ENCODE measurements around the gene SOHLH1.

SOHLH1 gene

GRCh38 chr9:135711881-135712280 is 12.6 kb upstream of the SOHLH1 start:
- H3K27me3 ChIP-seq (ENCODE audit: insufficient read depth, low read depth, severe bottlenecking), result peaks cover 3% of the 10 kb centered on the region
- H3K27ac ChIP-seq, result no peak overlapping the region
- DNase-seq, result no peak
- no peaks in the 10 kb centered on the region for H3K36me3 ChIP-seq
- no peaks in the 10 kb centered on the region for H3K9me3 ChIP-seq (ENCODE audit: severe bottlenecking)
- H3K4me3 ChIP-seq (ENCODE audit: low read depth, low read length), result no peak overlapping the region
- no peak for TF ChIP-seq CTCF (IDR thresholded peaks at IDR 0.05; ENCODE audit: low read depth, low read length)

GRCh38 chr9:135711391-135711790 is 12.1 kb upstream of the SOHLH1 start:
- Histone ChIP-seq H3K27me3 (ENCODE audit: insufficient read depth, low read depth, severe bottlenecking) (peaks cover 3% of the 10 kb centered on the region), H3K36me3 (no peaks in the 10 kb centered on the region), H3K4me3 (ENCODE audit: low read depth, low read length) (no peak overlapping the region), H3K27ac (no peak overlapping the region), H3K9me3 (ENCODE audit: severe bottlenecking) (no peaks in the 10 kb centered on the region)
- TF ChIP-seq CTCF (IDR thresholded peaks at IDR 0.05; ENCODE audit: low read depth, low read length), result no peak
- DNase-seq, result no peak

GRCh38 chr9:135708164-135708563 is 8.9 kb upstream of the SOHLH1 start:
- no peak for TF ChIP-seq CTCF (IDR thresholded peaks at IDR 0.05; ENCODE audit: low read depth, low read length)
- DNase-seq, result no peak
- Histone ChIP-seq H3K27me3 (ENCODE audit: insufficient read depth, low read depth, severe bottlenecking) (no peaks in the 10 kb centered on the region), H3K4me3 (ENCODE audit: low read depth, low read length) (no peak overlapping the region), H3K27ac (no peak overlapping the region), H3K9me3 (ENCODE audit: severe bottlenecking) (no peaks in the 10 kb centered on the region), H3K36me3 (no peaks in the 10 kb centered on the region)

- DNase-seq, result no peak
- Histone ChIP-seq H3K27ac (no peak overlapping the region), H3K27me3 (ENCODE audit: insufficient read depth, low read depth, severe bottlenecking) (no peaks in the 10 kb centered on the region), H3K4me3 (ENCODE audit: low read depth, low read length) (no peak overlapping the region), H3K36me3 (no peaks in the 10 kb centered on the region), H3K9me3 (ENCODE audit: severe bottlenecking) (no peaks in the 10 kb centered on the region)
- TF ChIP-seq CTCF (IDR thresholded peaks at IDR 0.05; ENCODE audit: low read depth, low read length), result no peak
These were observed 8.2 kb upstream of the SOHLH1 start for GRCh38 chr9:135707252-135708138.

GRCh38 chr9:135706288-135706687 is 7.0 kb upstream of the SOHLH1 start:
- Histone ChIP-seq H3K27me3 (ENCODE audit: insufficient read depth, low read depth, severe bottlenecking) (no peaks in the 10 kb centered on the region), H3K4me3 (ENCODE audit: low read depth, low read length) (no peak overlapping the region), H3K36me3 (no peaks in the 10 kb centered on the region), H3K27ac (no peak overlapping the region), H3K9me3 (ENCODE audit: severe bottlenecking) (no peaks in the 10 kb centered on the region)
- no peak for DNase-seq
- TF ChIP-seq CTCF (IDR thresholded peaks at IDR 0.05; ENCODE audit: low read depth, low read length), result no peak

- Histone ChIP-seq H3K36me3 (no peaks in the 10 kb centered on the region), H3K27ac (no peak overlapping the region), H3K9me3 (ENCODE audit: severe bottlenecking) (no peaks in the 10 kb centered on the region), H3K4me3 (ENCODE audit: low read depth, low read length) (no peak overlapping the region), H3K27me3 (ENCODE audit: insufficient read depth, low read depth, severe bottlenecking) (no peaks in the 10 kb centered on the region)
- TF ChIP-seq CTCF (IDR thresholded peaks at IDR 0.05; ENCODE audit: low read depth, low read length), result no peak
- DNase-seq, result no peak
These were observed 6.1 kb upstream of the SOHLH1 start for GRCh38 chr9:135705376-135705775.
